Activated CD8-positive, alpha-beta memory T cell treated with anti-CD3 and anti-CD28 coated beads for 1 hour (primary cell): ENCODE results near the gene FADS2.
A peak's percentile ranks its signal among the peaks of the same experiment; 100 is the strongest.
"Not testable (repeated sequence)": the region's sequence is repeated elsewhere in the genome, so short reads cannot be mapped to it uniquely, and the experiment has no call there.

Source experiments
- DNase-seq, 2 donors: peaks; one replicate each; pipeline ENCODE4 v3.0.0-alpha.2; 2020; ENCODE audit warnings: low read depth in 1 of 2; ENCODE audit errors: extremely low read depth in 1 of 2

FADS2 gene

DNA sequence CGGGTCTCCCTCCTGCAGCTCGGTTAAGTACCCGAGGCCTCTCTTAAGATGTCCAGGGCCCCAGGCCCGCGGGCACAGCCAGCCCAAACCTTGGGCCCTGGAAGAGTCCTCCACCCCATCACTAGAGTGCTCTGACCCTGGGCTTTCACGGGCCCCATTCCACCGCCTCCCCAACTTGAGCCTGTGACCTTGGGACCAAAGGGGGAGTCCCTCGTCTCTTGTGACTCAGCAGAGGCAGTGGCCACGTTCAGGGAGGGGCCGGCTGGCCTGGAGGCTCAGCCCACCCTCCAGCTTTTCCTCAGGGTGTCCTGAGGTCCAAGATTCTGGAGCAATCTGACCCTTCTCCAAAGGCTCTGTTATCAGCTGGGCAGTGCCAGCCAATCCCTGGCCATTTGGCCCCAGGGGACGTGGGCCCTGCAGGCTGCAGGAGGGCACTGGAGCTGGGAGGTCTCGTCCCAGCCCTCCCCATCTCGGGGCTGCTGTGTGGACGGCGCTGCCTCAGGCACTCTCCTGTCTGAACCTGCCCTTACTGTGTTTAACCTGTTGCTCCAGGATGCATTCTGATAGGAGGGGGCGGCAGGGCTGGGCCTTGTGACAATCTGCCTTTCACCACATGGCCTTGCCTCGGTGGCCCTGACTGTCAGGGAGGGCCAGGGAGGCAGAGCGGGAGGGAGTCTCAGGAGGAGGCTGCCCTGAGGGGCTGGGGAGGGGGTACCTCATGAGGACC is 38.3 kb downstream of the FADS2 start:
- no peak for DNase-seq

DNA sequence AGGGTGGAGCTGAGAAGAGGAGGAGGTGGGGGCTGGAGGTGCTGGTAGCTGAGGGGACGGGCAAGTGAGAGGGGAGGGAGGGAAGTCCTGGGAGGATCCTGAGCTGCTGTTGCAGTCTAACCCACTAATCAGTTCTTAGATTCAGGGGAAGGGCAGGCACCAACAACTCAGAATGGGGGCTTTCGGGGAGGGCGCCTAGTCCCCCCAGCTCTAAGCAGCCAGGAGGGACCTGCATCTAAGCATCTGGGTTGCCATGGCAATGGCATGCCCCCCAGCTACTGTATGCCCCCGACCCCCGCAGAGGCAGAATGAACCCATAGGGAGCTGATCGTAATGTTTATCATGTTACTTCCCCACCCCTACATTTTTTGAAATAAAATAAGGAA is 38.9 kb downstream of the FADS2 start:
- DNase-seq, result no peak

DNA sequence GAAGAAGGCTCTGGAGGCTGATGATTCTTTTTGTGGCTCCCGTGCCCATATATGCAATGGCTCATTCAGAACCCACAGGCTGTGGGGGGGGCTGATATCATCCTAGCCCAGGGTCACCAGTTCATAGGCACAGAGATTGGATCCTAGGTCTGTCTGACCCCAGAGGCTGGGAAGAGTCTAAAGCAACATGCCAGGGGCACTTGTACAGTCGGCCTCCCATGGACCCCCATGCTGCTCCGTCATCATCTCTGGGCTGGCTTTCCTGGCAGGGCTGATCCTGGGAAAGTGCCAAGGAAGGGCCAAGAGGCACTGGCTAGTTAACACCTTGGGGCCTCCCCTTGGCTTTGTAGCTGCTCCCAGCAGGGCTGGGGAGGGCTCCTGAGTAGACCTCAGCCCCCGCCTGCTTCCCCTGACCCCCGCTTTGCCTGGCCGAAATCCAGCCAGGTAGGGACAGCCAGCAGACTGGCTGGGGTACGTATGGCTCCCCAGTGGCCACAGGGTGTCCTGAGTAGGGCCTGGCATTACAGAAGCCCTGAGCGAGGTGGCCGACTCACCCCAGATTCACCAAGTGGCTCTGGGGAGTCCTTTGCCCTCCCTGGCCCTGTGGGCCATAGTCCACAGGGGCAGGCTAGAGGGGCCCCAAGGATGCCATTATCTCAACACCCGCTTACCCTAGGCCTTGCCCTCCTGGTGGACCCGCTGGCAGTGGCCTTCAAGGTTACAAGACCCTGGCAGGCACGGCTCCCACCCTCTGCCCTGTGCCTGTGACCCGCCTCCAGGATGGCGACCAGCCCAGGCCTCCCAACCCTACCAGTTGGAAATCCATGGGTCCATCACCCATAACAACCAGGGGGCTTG is 40.7 kb downstream of the FADS2 start:
- no peak for DNase-seq

DNA sequence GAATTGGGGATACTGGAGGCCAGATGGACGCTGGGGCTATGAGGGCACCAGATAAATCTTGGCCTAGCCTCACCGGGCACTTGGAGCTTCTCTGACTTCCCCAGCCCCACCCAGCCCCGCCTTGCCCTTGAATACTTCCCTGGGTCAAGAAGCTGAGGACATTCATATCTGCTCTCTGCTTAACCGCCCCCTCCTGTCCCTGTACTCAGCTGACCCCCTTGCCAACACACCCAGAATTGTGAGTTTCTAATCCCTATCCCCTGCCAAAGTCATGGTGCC is 41.3 kb downstream of the FADS2 start:
- DNase-seq, result no peak

DNA sequence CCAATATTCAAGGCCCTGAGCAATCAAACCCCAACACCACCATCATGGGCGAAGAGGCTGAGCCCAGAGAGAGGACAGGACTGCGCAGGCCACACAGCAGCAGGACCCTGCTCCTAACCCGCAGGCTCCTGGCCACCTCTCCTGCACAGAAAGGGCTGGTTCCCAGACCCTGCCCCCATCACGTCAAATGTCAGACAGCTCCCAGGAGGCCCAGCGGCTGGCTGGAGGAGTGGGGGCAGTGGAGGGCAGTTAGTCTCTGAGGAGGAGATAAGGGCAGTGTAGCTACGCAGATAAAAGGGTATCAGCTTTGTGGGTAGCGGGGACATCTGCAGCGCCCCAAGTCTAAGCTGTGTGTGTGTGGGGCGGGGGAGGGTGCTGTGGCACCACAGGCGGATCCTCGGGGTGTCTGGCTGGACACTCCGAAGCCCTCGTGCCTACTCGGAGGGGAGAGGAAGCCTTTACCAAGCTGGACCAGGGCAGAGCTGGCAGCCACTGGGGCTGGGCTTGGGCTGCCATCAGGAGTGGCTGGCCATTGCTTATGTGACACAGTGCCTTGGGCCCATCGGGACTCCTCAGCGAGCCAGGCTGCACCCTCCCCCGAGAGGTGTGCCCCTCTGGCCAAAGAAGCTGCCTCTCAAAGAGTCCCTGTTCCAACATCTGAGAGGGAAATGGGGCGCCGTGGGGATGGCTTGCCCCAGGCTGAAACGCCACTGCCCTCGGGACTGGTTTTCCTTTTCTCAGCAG is 41.8 kb downstream of the FADS2 start:
- no peak for DNase-seq

DNA sequence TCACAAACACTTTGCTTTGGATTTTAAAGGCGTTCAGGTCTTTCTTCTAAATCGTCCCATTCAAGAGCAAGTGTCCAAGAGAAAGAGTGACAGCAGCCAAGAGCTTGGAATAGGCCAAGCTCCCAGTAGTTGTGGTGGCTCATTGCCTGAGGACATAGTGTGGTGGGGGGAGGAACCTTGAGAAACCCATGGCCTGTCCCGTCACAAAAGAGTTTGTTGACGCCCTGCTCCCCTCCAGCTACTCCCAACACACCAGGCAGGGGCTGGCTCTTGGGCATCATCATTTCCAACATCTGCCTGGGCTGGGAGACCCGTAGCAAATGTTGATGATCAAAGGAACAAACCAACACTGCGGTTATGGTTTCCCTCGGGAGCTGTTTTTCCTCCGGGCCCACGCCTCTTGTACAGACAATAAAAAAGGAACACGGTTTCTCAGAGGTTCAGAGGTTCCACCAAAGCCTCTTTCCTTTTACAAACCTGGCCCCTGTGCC is 42.5 kb downstream of the FADS2 start:
- no peak for DNase-seq

DNA sequence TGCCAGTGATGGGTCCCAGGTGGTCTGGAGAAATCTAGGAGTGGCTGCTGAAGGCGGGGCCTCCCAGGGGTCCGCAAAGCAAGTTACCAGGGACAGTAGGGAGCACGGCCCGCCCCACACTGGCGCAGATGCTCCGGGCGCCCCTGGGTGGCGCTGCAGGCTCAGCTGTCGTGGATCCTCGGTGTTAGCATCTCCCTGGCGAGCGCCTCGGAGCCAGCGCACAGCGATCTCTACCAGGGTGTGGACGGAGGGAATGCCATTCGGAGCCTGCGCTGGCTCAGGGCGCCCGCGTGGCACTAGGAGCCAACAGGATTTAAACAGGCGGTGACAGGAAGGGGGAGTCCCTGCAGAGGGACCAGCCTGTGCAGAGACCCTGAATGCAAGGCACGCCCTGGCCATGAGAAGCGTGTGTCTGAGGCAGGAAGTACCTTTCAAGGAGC is 43.1 kb downstream of the FADS2 start:
- DNase-seq, result peak; percentile 13 to 36

DNA sequence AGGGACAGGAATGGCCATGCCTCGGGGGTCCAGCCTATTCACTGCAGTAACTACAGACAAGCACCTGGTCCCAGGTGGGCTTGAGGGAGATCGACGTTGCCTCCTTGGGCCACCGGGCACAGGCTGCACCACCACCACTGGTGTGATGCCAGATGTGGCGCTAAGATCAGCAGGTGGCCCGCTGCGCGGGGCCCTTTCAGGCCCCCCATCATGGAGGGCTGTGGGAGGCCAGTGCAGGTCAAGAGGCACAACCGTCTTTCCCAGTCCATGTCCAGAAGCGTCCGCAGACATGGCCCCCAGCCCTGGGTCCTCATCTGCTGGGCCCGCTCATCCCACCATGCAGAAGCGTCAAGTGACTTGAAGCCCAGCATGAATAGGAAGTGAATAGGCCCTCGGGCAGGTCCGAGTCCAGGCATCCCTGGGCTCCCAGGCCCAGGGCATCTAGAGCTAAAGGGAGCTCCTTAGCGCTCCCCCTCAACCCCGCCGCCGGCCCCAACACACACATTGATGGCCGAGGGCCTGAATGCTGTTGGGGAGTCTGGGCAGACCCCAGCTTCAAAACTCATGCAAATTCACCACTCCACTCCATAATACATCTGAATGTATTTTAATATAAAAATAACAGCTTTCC is 45.0 kb downstream of the FADS2 start:
- no peak for DNase-seq

DNA sequence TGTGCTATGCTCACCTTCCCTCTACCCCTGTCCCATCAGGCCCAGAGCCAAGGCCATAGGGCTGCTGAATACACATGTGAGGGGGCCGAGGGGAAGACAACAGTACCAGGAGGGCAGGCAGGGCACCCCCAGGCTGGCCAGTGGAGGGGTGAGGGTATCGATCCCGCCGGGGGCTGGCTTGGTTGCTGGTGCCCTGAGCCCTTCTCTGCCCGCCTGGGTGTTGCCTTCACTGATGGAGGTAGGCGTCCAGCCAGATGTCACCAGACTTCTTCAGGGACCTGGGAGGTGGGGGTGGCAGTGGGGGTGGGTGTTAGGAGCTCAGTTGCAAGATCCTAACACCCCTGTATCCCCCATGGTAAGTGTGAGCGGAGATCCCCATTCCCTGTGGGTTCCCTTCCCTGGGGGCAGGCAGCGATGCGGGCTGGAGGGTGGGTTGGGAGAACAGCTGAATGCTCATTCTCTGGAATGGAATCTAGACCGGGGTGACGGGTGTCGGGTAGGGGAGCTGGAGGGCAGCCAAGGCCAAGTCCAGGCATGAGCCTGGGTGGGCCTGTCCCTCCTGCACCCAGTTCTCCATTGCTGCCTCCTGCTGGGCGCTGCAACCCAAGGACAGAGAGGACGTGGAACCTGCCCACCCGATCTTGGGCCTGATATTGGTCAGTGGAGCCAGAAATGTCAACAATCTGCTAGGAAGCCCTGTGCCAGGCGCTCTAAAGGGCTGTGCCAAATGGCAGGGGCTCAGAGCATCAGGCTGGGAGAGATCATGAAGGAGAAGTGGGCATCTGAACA is 45.7 kb downstream of the FADS2 start:
- DNase-seq, result no peak

DNA sequence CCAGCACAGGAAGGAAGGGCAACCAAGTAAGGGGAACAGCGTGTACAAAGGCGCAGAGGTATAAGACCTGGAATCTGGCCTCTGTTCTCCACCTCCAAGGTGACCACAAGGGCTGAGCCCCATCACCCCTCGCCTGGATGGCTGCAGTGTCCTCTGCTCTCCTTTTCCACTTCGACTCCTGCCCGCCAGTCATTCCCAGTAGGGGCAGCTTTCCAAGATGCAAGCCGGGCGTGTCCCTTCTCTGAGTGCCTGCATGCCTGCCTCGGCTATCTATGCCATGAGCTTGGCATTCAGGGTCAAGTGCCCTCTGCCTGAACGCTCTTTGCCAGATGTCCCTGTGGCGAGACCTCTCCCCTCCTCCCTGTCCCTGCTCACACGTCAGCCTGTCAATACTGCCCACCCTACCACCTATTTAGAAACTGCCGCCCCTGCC is 46.3 kb downstream of the FADS2 start:
- DNase-seq, result no peak

DNA sequence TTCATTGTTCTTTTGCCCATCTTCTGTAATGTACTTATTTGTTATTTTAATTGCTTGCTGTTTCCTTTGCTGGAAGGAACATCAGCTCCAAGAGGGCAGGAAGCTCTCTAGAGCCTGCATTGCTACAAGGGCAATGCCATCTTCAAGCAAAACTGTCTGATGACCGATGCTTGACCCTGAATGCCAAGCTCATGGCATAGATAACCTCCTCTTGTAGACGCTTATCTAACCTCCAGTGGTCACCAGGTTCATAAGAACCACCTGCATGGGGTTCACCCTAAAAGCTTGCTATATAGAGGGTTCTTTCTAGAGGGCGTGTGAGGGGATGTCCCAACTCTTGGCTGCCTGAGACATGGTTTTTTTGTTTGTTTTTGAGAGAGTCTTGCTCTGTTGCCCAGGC is 46.8 kb downstream of the FADS2 start:
- no peak for DNase-seq

DNA sequence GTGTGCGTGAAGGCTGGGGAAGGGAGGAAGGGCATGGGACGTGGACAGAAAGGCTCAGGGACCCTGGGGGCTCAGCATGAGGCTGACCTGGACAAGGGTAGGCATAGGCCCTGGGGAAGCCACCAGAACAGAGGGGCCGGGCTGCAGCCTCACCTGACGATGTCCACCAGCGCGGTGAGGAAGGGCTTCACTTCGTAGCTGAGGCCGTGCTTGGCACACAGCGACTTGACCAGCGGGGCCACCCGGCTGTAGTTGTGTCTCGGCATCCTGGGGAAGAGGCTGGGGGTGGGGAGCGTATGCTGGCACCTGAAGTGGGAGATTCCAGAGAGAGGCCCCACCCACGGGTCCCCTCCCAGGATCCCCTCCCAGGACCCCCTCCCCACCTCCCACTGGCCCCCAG is 47.6 kb downstream of the FADS2 start:
- DNase-seq, result no peak

DNA sequence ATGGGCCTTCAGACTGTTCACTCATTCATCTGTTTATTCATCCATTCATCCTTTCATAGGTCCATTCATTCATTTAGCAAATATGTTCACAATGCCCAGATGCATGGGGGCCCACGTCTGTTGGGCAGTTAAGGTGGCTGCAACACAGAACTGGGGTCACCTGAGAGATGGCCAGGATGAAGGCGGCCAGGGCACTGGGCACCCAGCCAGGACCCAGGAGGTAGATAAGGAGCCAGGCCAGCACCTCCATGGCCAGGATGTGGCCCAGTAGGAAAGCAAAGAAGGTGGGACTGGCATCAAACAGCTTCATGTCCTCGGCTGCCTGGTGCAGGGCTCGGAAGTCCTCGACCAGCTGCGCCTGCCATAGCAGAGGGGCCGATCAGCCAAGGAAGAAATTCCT is 51.1 kb downstream of the FADS2 start:
- no peak for DNase-seq

DNA sequence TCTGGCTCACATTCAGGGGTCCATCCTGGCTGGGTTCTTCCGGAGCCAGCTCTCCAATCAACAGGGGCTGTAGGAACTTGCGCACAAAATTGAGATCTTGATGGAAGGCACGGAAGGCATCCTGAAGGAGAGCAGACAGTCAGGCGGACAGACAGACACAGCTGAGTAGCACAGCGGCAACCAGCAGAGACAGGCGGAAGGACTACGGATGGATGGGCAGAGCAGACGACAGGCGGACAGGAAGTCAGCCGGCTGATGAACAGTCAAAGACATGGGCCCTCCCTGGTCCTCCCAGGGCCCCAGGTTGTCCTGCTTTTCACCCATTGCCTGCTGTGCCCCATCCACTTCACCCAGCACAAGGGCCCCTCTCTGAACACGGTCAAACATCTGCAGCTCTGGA is 51.9 kb downstream of the FADS2 start:
- no peak for DNase-seq

DNA sequence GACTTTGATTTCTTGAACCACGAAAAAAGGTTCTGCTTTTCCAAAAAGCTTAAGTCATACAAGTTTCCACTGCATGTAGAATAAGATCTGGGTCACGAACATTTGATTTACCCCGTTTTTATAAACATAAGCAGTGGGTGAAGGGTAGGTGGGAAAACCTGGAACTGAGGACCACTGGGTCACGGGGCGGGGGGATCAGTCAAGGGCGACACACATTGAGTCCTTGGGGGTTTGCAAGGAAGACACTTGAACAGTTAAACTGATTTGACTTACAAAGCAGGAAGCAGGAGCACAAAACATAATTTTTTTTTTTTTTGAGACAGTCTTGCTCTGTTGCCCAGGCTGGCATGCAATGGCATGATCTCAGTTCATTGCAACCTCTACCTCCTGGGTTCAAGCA is 52.4 kb downstream of the FADS2 start:
- DNase-seq, result no peak

DNA sequence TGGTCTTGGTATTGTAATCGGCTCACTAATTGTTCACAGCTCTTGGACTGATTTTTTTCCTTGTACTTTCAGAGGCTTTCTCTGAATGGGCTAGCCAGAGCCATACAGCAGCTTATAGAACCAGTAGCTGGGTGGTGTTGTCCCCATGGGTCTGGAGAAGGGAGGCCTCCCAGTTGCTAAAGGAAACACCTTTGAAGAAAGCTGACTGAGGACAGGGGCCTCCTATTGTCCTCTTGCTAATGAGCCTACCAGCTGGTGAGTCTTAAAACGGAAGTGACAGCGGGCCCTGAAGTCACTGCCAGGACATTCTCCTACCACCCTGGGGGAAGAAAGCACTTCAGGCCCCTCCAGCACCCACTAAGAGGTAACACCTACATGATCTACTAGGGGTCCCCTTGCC is 53.3 kb downstream of the FADS2 start:
- no peak for DNase-seq

DNA sequence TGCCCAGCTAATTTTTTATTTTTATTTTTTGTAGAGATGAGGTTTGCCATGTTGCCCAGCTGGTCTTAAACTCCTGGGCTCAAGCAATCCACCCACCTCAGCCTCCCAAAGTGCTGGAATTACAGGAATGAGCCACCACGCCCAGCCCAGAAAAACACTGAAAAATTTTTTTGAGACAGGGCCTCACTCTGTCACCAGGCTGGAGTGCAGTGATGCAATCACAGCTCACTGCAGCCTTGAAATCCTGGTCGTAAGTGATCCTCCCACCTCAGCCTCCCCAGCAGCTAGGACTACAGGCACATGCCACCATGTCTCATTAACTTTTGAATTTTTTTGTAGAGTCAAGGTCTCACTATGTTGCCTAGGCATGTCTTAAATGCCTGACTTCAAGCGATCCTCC is 54.2 kb downstream of the FADS2 start:
- not testable (repeated sequence) for DNase-seq

DNA sequence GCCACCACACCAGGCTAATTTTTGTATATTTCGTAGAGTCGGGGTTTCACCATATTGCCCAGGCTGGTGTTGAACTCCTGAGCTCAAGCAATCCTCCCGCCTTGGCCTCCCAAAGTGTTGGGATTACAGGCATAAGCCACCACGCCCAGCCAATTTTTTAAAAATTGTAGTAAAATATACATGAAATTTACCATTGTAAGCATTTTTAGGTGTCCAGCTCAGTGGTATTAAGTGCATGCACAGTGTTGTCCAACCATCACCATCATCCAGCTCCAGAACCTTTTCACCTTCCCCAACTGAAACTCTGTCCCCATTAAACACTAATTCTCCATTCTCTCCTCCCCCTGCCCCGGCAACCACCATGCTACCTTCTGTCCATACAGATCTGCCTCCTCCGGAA is 54.8 kb downstream of the FADS2 start:
- DNase-seq, result no peak

DNA sequence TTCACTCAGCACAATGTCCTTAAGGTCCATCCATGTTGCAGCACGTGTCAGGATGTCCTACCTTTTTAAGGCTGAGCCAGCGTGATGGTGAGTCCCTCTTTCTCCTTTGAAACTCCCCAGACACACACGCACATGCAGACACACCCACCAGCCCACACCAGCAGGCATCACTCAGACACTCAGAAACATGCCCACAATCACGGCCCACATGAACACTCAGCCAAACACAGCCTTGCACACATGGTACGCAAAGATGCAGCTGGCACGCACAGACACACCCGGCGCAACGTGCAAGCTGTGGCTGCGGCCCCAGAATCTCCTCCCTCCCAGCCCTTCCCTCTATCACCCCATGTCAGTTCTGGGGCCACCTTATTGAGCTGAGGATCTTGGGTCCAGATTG is 55.2 kb downstream of the FADS2 start:
- DNase-seq, result no peak

DNA sequence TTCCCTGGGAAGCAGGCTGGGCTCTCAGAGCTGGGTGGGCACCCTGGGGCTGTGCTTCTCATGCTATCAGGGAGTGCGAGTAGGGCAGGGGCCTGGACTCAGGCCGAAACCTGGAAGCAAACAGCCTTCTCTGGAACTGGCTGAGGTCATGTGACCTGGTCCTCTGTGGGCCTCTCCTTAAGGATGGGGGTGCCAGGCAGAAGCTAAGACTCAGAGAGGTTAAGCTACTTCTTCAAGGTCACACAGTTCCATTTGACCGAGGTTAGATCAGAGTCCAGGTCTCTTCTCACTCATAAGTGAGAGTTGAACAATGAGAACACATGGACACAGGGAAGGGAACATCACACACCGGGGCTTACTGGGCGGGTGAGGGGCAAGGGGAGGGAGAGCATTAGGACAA is 55.8 kb downstream of the FADS2 start:
- DNase-seq, result no peak
